ENCODE results near the gene MGA. TPM values are rescaled to one million over a fixed set of nuclear protein-coding genes. Genes with fewer than 3 reads are reported as not detected.
"Not testable (repeated sequence)": the region's sequence is repeated elsewhere in the genome, so short reads cannot be mapped to it uniquely, and the experiment has no call there.

MGA gene
- total RNA-seq, 1 experiment from 2014 or later = 18.4 TPM

GRCh38 chr15:41714291-41714690, 54.1 kb downstream of the MGA start:
- no peak for DNase-seq (ENCODE audit: low read depth)

- DNase-seq (ENCODE audit: low read depth) = no peak
Observed at GRCh38 chr15:41716864-41717263, 56.7 kb downstream of the MGA start.

- DNase-seq (ENCODE audit: low read depth) = peak; percentile 2
Observed at GRCh38 chr15:41727143-41727542, 66.9 kb downstream of the MGA start.

GRCh38 chr15:41728061-41728460, 67.9 kb downstream of the MGA start:
- DNase-seq (ENCODE audit: low read depth) = not testable (repeated sequence)

GRCh38 chr15:41730543-41730942, 70.3 kb downstream of the MGA start:
- no peak for DNase-seq (ENCODE audit: low read depth)

- DNase-seq (ENCODE audit: low read depth) = no peak
Observed at GRCh38 chr15:41732483-41732882, 72.3 kb downstream of the MGA start.

GRCh38 chr15:41734079-41734478, 73.9 kb downstream of the MGA start:
- DNase-seq (ENCODE audit: low read depth) = peak; percentile 7

- DNase-seq (ENCODE audit: low read depth) = no peak
Observed at GRCh38 chr15:41735046-41735445, 74.8 kb downstream of the MGA start.

GRCh38 chr15:41735492-41735891, 75.3 kb downstream of the MGA start:
- not testable (repeated sequence) for DNase-seq (ENCODE audit: low read depth)

GRCh38 chr15:41746802-41747201, 86.6 kb downstream of the MGA start:
- peak; percentile 2 for DNase-seq (ENCODE audit: low read depth)

GRCh38 chr15:41756198-41756597, 96.0 kb downstream of the MGA start:
- no peak for DNase-seq (ENCODE audit: low read depth)

GRCh38 chr15:41772720-41773331, 112.6 kb downstream of the MGA start:
- peak; percentile 84 for DNase-seq (ENCODE audit: low read depth)

- no peak for DNase-seq (ENCODE audit: low read depth)
Observed at GRCh38 chr15:41773332-41773728, 113.1 kb downstream of the MGA start.

GRCh38 chr15:41773729-41774061, 113.5 kb downstream of the MGA start:
- no peak for DNase-seq (ENCODE audit: low read depth)

GRCh38 chr15:41774062-41774881, 114.1 kb downstream of the MGA start, which contains the start of gene MAPKBP1:
MAPKBP1 (plus strand) TSS chr15:41774484; CDS start chr15:41775276, 792 bp downstream.
- DNase-seq (ENCODE audit: low read depth) = peak; percentile 98

GRCh38 chr15:41774882-41775417, 114.7 kb downstream of the MGA start:
- DNase-seq (ENCODE audit: low read depth) = no peak

- DNase-seq (ENCODE audit: low read depth) = no peak
Observed at GRCh38 chr15:41775651-41776050, 115.4 kb downstream of the MGA start.

GRCh38 chr15:41777421-41777973, 117.3 kb downstream of the MGA start:
- peak; percentile 48 for DNase-seq (ENCODE audit: low read depth)

GRCh38 chr15:41778521-41778920, 118.3 kb downstream of the MGA start:
- no peak for DNase-seq (ENCODE audit: low read depth)

GRCh38 chr15:41779662-41780157, 119.5 kb downstream of the MGA start:
- DNase-seq (ENCODE audit: low read depth) = peak; percentile 91

GRCh38 chr15:41780266-41780665, 120.1 kb downstream of the MGA start:
- DNase-seq (ENCODE audit: low read depth) = peak; percentile 44

GRCh38 chr15:41780727-41781126, 120.5 kb downstream of the MGA start:
- no peak for DNase-seq (ENCODE audit: low read depth)
